GM12801 (cell line): ENCODE data around the gene ECE1.

Source experiments
- CTCF ChIP-seq: IDR thresholded peaks from one replicate; pipeline ENCODE4 v1.5.1; 2011; ENCODE audit warnings: control low read depth; ENCODE audit not compliant: insufficient read length; ENCODE audit errors: extremely low read depth

The ECE1 gene

GRCh38 chr1:21305900-21306189 is 15.6 kb upstream of the ECE1 start:
- no peak for TF ChIP-seq CTCF

GRCh38 chr1:21305155-21305899 is 15.1 kb upstream of the ECE1 start:
- no peak for TF ChIP-seq CTCF

GRCh38 chr1:21304488-21304887 is 14.2 kb upstream of the ECE1 start:
- TF ChIP-seq CTCF = no peak

GRCh38 chr1:21302747-21303715 is 12.8 kb upstream of the ECE1 start:
- TF ChIP-seq CTCF = no peak

- no peak for TF ChIP-seq CTCF
Observed at GRCh38 chr1:21301794-21302440, 11.7 kb upstream of the ECE1 start.

GRCh38 chr1:21300774-21301173 is 10.5 kb upstream of the ECE1 start:
- TF ChIP-seq CTCF = no peak

- no peak for TF ChIP-seq CTCF
Observed at GRCh38 chr1:21299780-21300395, 9.6 kb upstream of the ECE1 start.
